ENCODE measurements around the gene NMUR2.

- TF ChIP-seq POLR2AphosphoS5 (IDR thresholded peaks at IDR 0.05; ENCODE audit: borderline replicate concordance, low read depth, low read length) = no peak
- no peak for TF ChIP-seq EZH2 (IDR thresholded peaks at IDR 0.05)
These were observed at the start of gene NMUR2 for GRCh38 chr5:152405145-152405544.
